HepG2 (cell line): ENCODE measurements around the gene PRIMA1. TPM values are rescaled to one million over a fixed set of nuclear protein-coding genes. Genes with fewer than 3 reads are reported as not detected.

Experiments
- ATAC-seq: fragments of 200-7000 bp; cut with Tn5 transposase; 3 replicates; pipeline ENCODE4 v1.9.1; 2020; ENCODE audit warnings: mild to moderate bottlenecking, moderate library complexity
- BruUV-seq: library from RNA; stranded (reverse); fragments of 400-500 nt; replicated peaks from 2 replicates; lab custom pipeline; 2021; lab: Mats Ljungman, UMichigan
- CTCF ChIA-PET: fragments of 300-600 bp; formaldehyde crosslinking; extraction: SDS; loops from one replicate; lab custom pipeline; 2021; ENCODE audit warnings: low total read pairs, inconsistent platforms, low intra/inter-chr PET ratio; lab: Yijun Ruan, JAX
- POLR2A ChIA-PET: fragments of 350-600 bp; sonication (Branson Sonifier 250); formaldehyde crosslinking; loops from one replicate; lab custom pipeline; 2020; ENCODE audit warnings: antibody characterized with exemption, inconsistent platforms; lab: Yijun Ruan, JAX
- DNase-seq: peaks from one replicate; pipeline ENCODE4 v3.0.0-alpha.2; 2015; ENCODE audit warnings: low spot score
- FAIRE-seq: peaks from 3 replicates; lab custom pipeline; 2011; peaks lifted over from hg19 to GRCh38; lab: Jason Lieb, UNC
- H2AFZ ChIP-seq: one replicate; pipeline ENCODE4 v1.6.1; 2011; ENCODE audit warnings: low read length, inconsistent platforms
- H3K27ac ChIP-seq: fragments of 300-600 bp; 3 replicates; pipeline ENCODE4 v1.8.0; 2011; ENCODE audit warnings: mixed run types, mild to moderate bottlenecking, mixed read lengths, low read length, inconsistent platforms; ENCODE audit not compliant: insufficient read depth; ENCODE audit errors: extremely low read length
- H3K27me3 ChIP-seq, 2 experiments: fragments of 200-600 bp in 1 of 2; 2 replicates in 1 of 2; 3 replicates in 1 of 2; pipeline versions ENCODE4 v1.6.0 to v1.8.0; 2011; ENCODE audit warnings: low read length in 2 of 2, mild to moderate bottlenecking in 2 of 2, moderate library complexity in 2 of 2, inconsistent platforms in 1 of 2; ENCODE audit not compliant: insufficient read depth in 2 of 2, control insufficient read depth in 1 of 2
- H3K36me3 ChIP-seq, 2 experiments: fragments of 200-600 bp in 1 of 2; replicated peaks in 1 of 2; 2 replicates in 1 of 2; 3 replicates in 1 of 2; pipeline versions ENCODE4 v1.5.1 to v1.8.0; 2011; ENCODE audit warnings: low read length in 2 of 2, inconsistent platforms in 1 of 2; ENCODE audit not compliant: insufficient read depth in 2 of 2, control insufficient read depth in 1 of 2
- H3K4me1 ChIP-seq: 2 replicates; pipeline ENCODE4 v1.5.1; 2012; ENCODE audit warnings: low read length, inconsistent platforms; ENCODE audit not compliant: insufficient read depth
- H3K4me2 ChIP-seq: 2 replicates; pipeline ENCODE4 v1.6.0; 2011; ENCODE audit warnings: low read depth, low read length, inconsistent platforms
- H3K4me3 ChIP-seq, 3 experiments: fragments of 200-600 bp in 1 of 3; sonication (generic), shearing (Covaris generic) in 1 of 3; replicated peaks in 1 of 3; 2 replicates each; pipeline ENCODE4 v1.5.1; 2011 to 2016; ENCODE audit warnings: low read length in 3 of 3, inconsistent platforms in 2 of 3, low read depth in 2 of 3, mild to moderate bottlenecking in 2 of 3, control low read depth in 1 of 3, mixed read lengths in 1 of 3; ENCODE audit not compliant: insufficient read depth in 1 of 3
- H3K79me2 ChIP-seq: one replicate; pipeline ENCODE4 v1.6.1; 2011; ENCODE audit warnings: low read length, inconsistent platforms; ENCODE audit not compliant: insufficient read depth
- H3K9ac ChIP-seq: 2 replicates; pipeline ENCODE4 v1.6.0; 2011; ENCODE audit warnings: mild to moderate bottlenecking, low read depth, low read length, inconsistent platforms; ENCODE audit not compliant: insufficient read depth
- H3K9me3 ChIP-seq: 2 replicates; pipeline ENCODE4 v1.5.1; 2012; ENCODE audit warnings: mild to moderate bottlenecking, low read length
- H4K20me1 ChIP-seq: 2 replicates; pipeline ENCODE4 v1.6.0; 2011; ENCODE audit warnings: inconsistent platforms, mild to moderate bottlenecking, low read length, moderate library complexity; ENCODE audit not compliant: insufficient read depth
- BCL3 ChIP-seq: sonication (generic); formaldehyde crosslinking; IDR thresholded peaks from 2 replicates; pipeline ENCODE4 v1.5.1; 2020; ENCODE audit warnings: mild to moderate bottlenecking, missing genetic modification reagents, moderate library complexity
- HNRNPUL1 ChIP-seq: fragments of 200-400 bp; formaldehyde crosslinking; IDR thresholded peaks from 2 replicates; pipeline ENCODE4 v1.6.1; 2017; ENCODE audit warnings: low read depth, mild to moderate bottlenecking, low read length, moderate library complexity
- HOXD1 ChIP-seq: sonication (generic); formaldehyde crosslinking; IDR thresholded peaks from 2 replicates; pipeline ENCODE4 v1.5.0; 2020; ENCODE audit warnings: missing genetic modification reagents
- MAFG ChIP-seq: sonication (generic); formaldehyde crosslinking; IDR thresholded peaks from 2 replicates; pipeline ENCODE4 v1.5.1; 2020; ENCODE audit warnings: mild to moderate bottlenecking, missing genetic modification reagents
- MATR3 ChIP-seq: sonication (generic); formaldehyde crosslinking; IDR thresholded peaks from 2 replicates; pipeline ENCODE4 v1.4.0; 2020; ENCODE audit warnings: missing genetic modification reagents
- RFX5 ChIP-seq: IDR thresholded peaks from 2 replicates; pipeline ENCODE4 v1.6.1; 2011; ENCODE audit warnings: low read depth, low read length, improper control_type of control experiment
- RNF219 ChIP-seq: sonication (generic); formaldehyde crosslinking; IDR thresholded peaks from 2 replicates; pipeline ENCODE4 v1.5.0; 2020; ENCODE audit warnings: mild to moderate bottlenecking, missing genetic modification reagents
- SALL2 ChIP-seq: sonication (generic); formaldehyde crosslinking; IDR thresholded peaks from 2 replicates; pipeline ENCODE4 v1.8.1; 2023; ENCODE audit warnings: mild to moderate bottlenecking, missing genetic modification reagents, inconsistent platforms
- YY1 ChIP-seq: IDR thresholded peaks from 2 replicates; pipeline ENCODE4 v1.6.1; 2011; ENCODE audit warnings: low read length, low read depth, moderate library complexity, mild to moderate bottlenecking; ENCODE audit not compliant: insufficient read depth, insufficient replicate concordance
- ZNF383 ChIP-seq: sonication (generic); formaldehyde crosslinking; IDR thresholded peaks from 2 replicates; pipeline ENCODE4 v1.4.0; 2020; ENCODE audit warnings: missing genetic modification reagents, mild to moderate bottlenecking, borderline replicate concordance
- ZNF749 ChIP-seq: sonication (generic); formaldehyde crosslinking; IDR thresholded peaks from 2 replicates; pipeline ENCODE4 v1.8.0; 2022; ENCODE audit warnings: mild to moderate bottlenecking, missing genetic modification reagents, moderate library complexity, borderline replicate concordance
- WGBS: methylation state at CpG from one replicate; pipeline ENCODE4 v1.1.6; 2017; ENCODE audit warnings: low lambda C conversion rate; 5-methylcytosine and 5-hydroxymethylcytosine counted together
- in situ Hi-C: cut with HindIII; loops from 2 replicates; pipeline ENCODE4 v1.10.0; 2017; ENCODE audit warnings: low pct_unique_long_range_greater_than_20kb; ENCODE audit not compliant: extremely low pct_ligation_motif_present
- intact Hi-C: fragments of 100-400 bp; cut with micrococcal nuclease; formaldehyde crosslinking; loops from one replicate; pipeline ENCODE4 v1.10.0; 2022; ENCODE audit not compliant: unreplicated experiment
- polyA plus RNA-seq, 8 experiments: library from polyadenylated mRNA; depleted of rRNA in 3 of 8; stranded (reverse) in 7 of 8; unstranded in 1 of 8; fragments of >200 nt; fragmentation: Illumina TruSeq in 4 of 8; extraction: Trizol in 4 of 8; gene quantifications; 2 replicates each; pipeline versions ENCODE4 v1.2.1 to v1.2.3, GENCODE V29; 2011 to 2016; ENCODE audit warnings: low read depth in 4 of 8, missing spikeins in 1 of 8, mixed read lengths in 1 of 8; ENCODE audit not compliant: insufficient read depth in 1 of 8
- total RNA-seq, 5 experiments: library from RNA; depleted of rRNA; stranded (reverse); fragments of >200 nt; fragmentation: Illumina TruSeq; extraction: Trizol; gene quantifications; 2 replicates each; pipeline ENCODE4 v1.2.3, GENCODE V29; 2016; ENCODE audit warnings: low read depth in 1 of 5

Gene PRIMA1
- total and polyA plus RNA-seq, 2 of the 13 experiments (the other 11 are each of a cell fraction or from before 2014, with no cell fraction given): 2.4 to 3.2 TPM

- Histone ChIP-seq H3K4me2 (no peak overlapping the region), H3K27ac (no peak overlapping the region), H3K79me2 (no peaks in the 10 kb centered on the region), H3K4me3 (no peak overlapping the region), H4K20me1 (no peaks in the 10 kb centered on the region), H3K9me3 (no peaks in the 10 kb centered on the region), H3K4me1 (peaks cover 11% of the 10 kb centered on the region), H3K27me3 (peaks cover under 1 to 3% of the 10 kb centered on the region in 2 experiments; a peak in 2 of 5 replicates), H3K9ac (no peak overlapping the region), H3K36me3 (no peaks in the 10 kb centered on the region), H2AFZ (no peak overlapping the region)
- CTCF ChIA-PET: no interaction called here
- POLR2A ChIA-PET: no interaction called here
- no TSS peak for BruUV-seq
- ATAC-seq: no peak
- WGBS: 57% methylated on average over 3 of the region's 3 CpGs
- DNase-seq: no peak
- TF ChIP-seq MAFG (CRISPR knock-in tag) (no peak), RNF219 (CRISPR knock-in tag) (no peak), ZNF749 (CRISPR knock-in tag) (no peak), MATR3 (no peak), HNRNPUL1 (no peak)
- intact Hi-C loops: no loop called here
- FAIRE-seq: no peak
- in situ Hi-C loops: no loop called here
Measured at GRCh38 chr14:93832081-93832480, 43.8 kb upstream of the PRIMA1 start.

- Histone ChIP-seq H3K27me3 (peaks cover 0 to 3% of the 10 kb centered on the region in 2 experiments; a peak in 2 of 5 replicates), H3K4me2 (no peak overlapping the region), H3K27ac (no peak overlapping the region)
- no peak for TF ChIP-seq HOXD1
- no peak for TF ChIP-seq RFX5
- TF ChIP-seq YY1: no peak
- TF ChIP-seq ZNF383 (CRISPR knock-in tag): no peak
- no peak for TF ChIP-seq SALL2 (CRISPR knock-in tag)
- no peak for TF ChIP-seq BCL3 (CRISPR knock-in tag)
- TF ChIP-seq, all 625 proteins: peak for 0
- intact Hi-C loops (no loop called here), in situ Hi-C loops (no loop called here)
- WGBS: 0% methylated on average over 3 of the region's 3 CpGs
- DNase-seq (no peak), ATAC-seq (no peak), FAIRE-seq (no peak)
- ChIA-PET CTCF (no interaction called here), POLR2A (no interaction called here)
- H3K36me3 ChIP-seq: no peaks in the 10 kb centered on the region
- no peak overlapping the region for H3K4me3 ChIP-seq
- no peak overlapping the region for H2AFZ ChIP-seq
- no peak overlapping the region for H3K9ac ChIP-seq
- H4K20me1 ChIP-seq: no peaks in the 10 kb centered on the region
- peaks cover 11% of the 10 kb centered on the region for H3K4me1 ChIP-seq
- BruUV-seq: no TSS peak
- no peaks in the 10 kb centered on the region for H3K9me3 ChIP-seq
- H3K79me2 ChIP-seq: no peaks in the 10 kb centered on the region
Measured at GRCh38 chr14:93830753-93831461, 42.6 kb upstream of the PRIMA1 start.
